ENCODE results near the gene CFAP141.
"Not testable (repeated sequence)": the region's sequence is repeated elsewhere in the genome, so short reads cannot be mapped to it uniquely, and the experiment has no call there.

Gene CFAP141

DNA sequence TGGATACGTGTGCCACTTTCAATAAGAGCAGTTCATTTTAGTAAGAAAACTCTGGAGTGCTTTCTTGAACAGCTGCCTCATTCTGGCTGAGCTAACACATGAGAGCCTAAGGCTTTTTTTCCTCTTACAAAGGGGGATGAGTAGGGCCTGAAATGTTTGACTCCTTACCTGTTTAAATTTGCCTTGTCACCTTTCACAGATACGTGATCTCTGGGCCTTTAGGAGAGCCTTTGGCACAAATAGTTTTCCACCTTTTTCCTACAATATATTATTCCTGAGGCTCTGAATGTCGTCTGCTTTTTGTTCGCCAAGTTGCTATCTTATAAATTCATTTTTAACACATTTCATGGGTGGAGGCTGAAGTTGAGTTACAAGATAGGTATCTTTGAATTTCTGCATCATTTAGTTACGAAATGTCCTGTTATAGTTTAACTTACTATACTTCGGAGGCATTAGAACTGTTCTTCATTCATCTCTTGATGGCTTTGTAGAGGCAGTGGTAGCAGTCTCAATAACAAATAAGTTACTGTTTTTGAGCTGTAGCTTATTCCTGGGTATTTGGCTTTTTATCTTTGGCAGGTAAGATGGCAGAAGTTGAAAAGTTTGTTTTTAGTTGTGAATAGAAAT lies 31.9 kb upstream of the CFAP141 start:
- ChIA-PET POLR2A (interaction anchor here (1.3 kb wide), 1 partner anchor 17 kb away, joined by 4 read pairs; the partner anchor contains the start of gene UBAP2L), CTCF (interaction anchor here (0.7 kb wide), 1 partner anchor 9 kb away, joined by 4 read pairs; no protein-coding TSS in a partner anchor)

GRCh38 chr1:154237435-154237834 lies 31.3 kb upstream of the CFAP141 start:
- DNase-seq (ENCODE audit: extremely low spot score) = no peak
- CTCF ChIA-PET = interaction anchor here (0.7 kb wide), 1 partner anchor 9 kb away, joined by 4 read pairs; no protein-coding TSS in a partner anchor

More for the DNA sequence above, 31.9 kb upstream of the CFAP141 start:
- DNase-seq (ENCODE audit: extremely low spot score) = no peak
- TF ChIP-seq SP1 (IDR thresholded peaks at IDR 0.05) (no peak), BHLHE40 (IDR thresholded peaks at IDR 0.05; ENCODE audit: borderline replicate concordance) (no peak), ZNF384 (IDR thresholded peaks at IDR 0.05) (no peak), SUZ12 (IDR thresholded peaks at IDR 0.05) (no peak), TARDBP (IDR thresholded peaks at IDR 0.05) (no peak), ELF4 (IDR thresholded peaks at IDR 0.05) (no peak), CTBP1 (IDR thresholded peaks at IDR 0.05; ENCODE audit: borderline replicate concordance) (no peak), NFRKB (IDR thresholded peaks at IDR 0.05) (no peak), ARNT (IDR thresholded peaks at IDR 0.05) (no peak), LEF1 (IDR thresholded peaks at IDR 0.05; ENCODE audit: borderline replicate concordance) (no peak), FOXM1 (IDR thresholded peaks at IDR 0.05; ENCODE audit: borderline replicate concordance) (no peak), FOXK2 (IDR thresholded peaks at IDR 0.05) (no peak), L3MBTL2 (conservative IDR thresholded peaks at IDR 0.05) (no peak), HDGF (IDR thresholded peaks at IDR 0.05; ENCODE audit: borderline replicate concordance) (no peak), FOXA1 (IDR thresholded peaks at IDR 0.05) (no peak)
- TF ChIP-seq, protein P1, sequence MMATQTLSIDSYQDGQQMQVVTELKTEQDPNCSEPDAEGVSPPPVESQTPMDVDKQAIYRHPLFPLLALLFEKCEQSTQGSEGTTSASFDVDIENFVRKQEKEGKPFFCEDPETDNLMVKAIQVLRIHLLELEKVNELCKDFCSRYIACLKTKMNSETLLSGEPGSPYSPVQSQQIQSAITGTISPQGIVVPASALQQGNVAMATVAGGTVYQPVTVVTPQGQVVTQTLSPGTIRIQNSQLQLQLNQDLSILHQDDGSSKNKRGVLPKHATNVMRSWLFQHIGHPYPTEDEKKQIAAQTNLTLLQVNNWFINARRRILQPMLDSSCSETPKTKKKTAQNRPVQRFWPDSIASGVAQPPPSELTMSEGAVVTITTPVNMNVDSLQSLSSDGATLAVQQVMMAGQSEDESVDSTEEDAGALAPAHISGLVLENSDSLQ (IDR thresholded peaks at IDR 0.05) = no peak

GRCh38 chr1:154236855-154237254 lies 30.7 kb upstream of the CFAP141 start:
- no peak for DNase-seq (ENCODE audit: extremely low spot score)
- ChIA-PET POLR2A (no interaction called here), CTCF (no interaction called here)
- no peak for TF ChIP-seq TARDBP (IDR thresholded peaks at IDR 0.05)
- TF ChIP-seq FOXM1 (IDR thresholded peaks at IDR 0.05; ENCODE audit: borderline replicate concordance) = no peak
- no peak for TF ChIP-seq FOXA1 (IDR thresholded peaks at IDR 0.05)
- no peak for TF ChIP-seq SP1 (IDR thresholded peaks at IDR 0.05)
- TF ChIP-seq, protein P1 (IDR thresholded peaks at IDR 0.05) = no peak
- no peak for TF ChIP-seq BHLHE40 (IDR thresholded peaks at IDR 0.05; ENCODE audit: borderline replicate concordance)

More at GRCh38 chr1:154237435-154237834, 31.3 kb upstream of the CFAP141 start:
- TF ChIP-seq L3MBTL2 (conservative IDR thresholded peaks at IDR 0.05) = no peak
- TF ChIP-seq FOXK2 (IDR thresholded peaks at IDR 0.05) = no peak
- no peak for TF ChIP-seq TARDBP (IDR thresholded peaks at IDR 0.05)
- no peak for TF ChIP-seq ARNT (IDR thresholded peaks at IDR 0.05)
- TF ChIP-seq NFRKB (IDR thresholded peaks at IDR 0.05) = no peak
- TF ChIP-seq, protein P1 (IDR thresholded peaks at IDR 0.05) = no peak
- TF ChIP-seq FOXA1 (IDR thresholded peaks at IDR 0.05) = no peak
- TF ChIP-seq LEF1 (IDR thresholded peaks at IDR 0.05; ENCODE audit: borderline replicate concordance) = no peak
- no peak for TF ChIP-seq FOXM1 (IDR thresholded peaks at IDR 0.05; ENCODE audit: borderline replicate concordance)
- TF ChIP-seq SP1 (IDR thresholded peaks at IDR 0.05) = no peak
- no peak for TF ChIP-seq CTBP1 (IDR thresholded peaks at IDR 0.05; ENCODE audit: borderline replicate concordance)
- POLR2A ChIA-PET = no interaction called here

GRCh38 chr1:154233127-154233526 lies 27.0 kb upstream of the CFAP141 start:
- CTCF ChIA-PET; DNase-seq (ENCODE audit: extremely low spot score); POLR2A ChIA-PET: not testable (repeated sequence)

DNA sequence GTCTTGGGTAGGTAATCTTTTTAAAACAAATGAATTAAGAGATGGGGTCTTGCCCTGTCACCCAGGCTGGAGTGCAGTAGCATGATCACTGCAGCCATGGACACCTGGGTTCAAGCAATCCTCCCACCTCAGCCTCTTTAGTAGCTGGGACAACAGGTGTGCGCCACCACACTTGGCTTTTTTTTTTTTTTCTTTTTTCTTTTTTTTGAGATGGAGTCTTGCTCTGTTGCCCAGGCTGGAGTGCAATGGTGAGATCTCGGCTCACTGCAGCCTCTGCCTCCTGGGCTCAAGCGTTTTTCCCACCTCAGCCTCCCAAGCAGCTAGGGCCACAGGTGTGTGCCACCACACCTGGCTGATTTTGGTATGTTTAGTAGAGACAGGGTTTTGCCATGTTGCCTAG lies 25.0 kb upstream of the CFAP141 start:
- POLR2A ChIA-PET = interaction anchor here (1.3 to 1.9 kb wide), 2 partner anchors 11 kb away, joined by 3 to 7 read pairs; partner anchors contain the start of gene UBAP2L
- CTCF ChIA-PET = not testable (repeated sequence)

GRCh38 chr1:154225370-154225769 lies 19.2 kb upstream of the CFAP141 start:
- POLR2A ChIA-PET = no interaction called here
- TF ChIP-seq ARNT (IDR thresholded peaks at IDR 0.05) = no peak
- no peak for TF ChIP-seq TARDBP (IDR thresholded peaks at IDR 0.05)
- CTCF ChIA-PET = no interaction called here
- DNase-seq (ENCODE audit: extremely low spot score) = no peak

More for the DNA sequence above, 25.0 kb upstream of the CFAP141 start:
- not testable (repeated sequence) for DNase-seq (ENCODE audit: extremely low spot score)

- no peak for DNase-seq (ENCODE audit: extremely low spot score)
- TF ChIP-seq L3MBTL2 (conservative IDR thresholded peaks at IDR 0.05) = no peak
- no peak for TF ChIP-seq SP1 (IDR thresholded peaks at IDR 0.05)
- TF ChIP-seq, protein P1 (IDR thresholded peaks at IDR 0.05) = no peak
- CTCF ChIA-PET = interaction anchor here (1.2 kb wide), 1 partner anchor 48 kb away, joined by 4 read pairs; no protein-coding TSS in a partner anchor
- POLR2A ChIA-PET = no interaction called here
These were observed 17.5 kb upstream of the CFAP141 start for GRCh38 chr1:154223621-154224020.

Data from HEK293T (cell line).